ENCODE measurements around the gene MED14.

The MED14 gene

GRCh38 chrX:40720792-40721191, 14.6 kb downstream of the MED14 start:
- TF ChIP-seq SIN3A (IDR thresholded peaks at IDR 0.05; ENCODE audit: borderline replicate concordance, insufficient read depth, low read length): no peak
- no peak for TF ChIP-seq POLR2AphosphoS5 (IDR thresholded peaks at IDR 0.05; ENCODE audit: low read depth, low read length)
- no peak for TF ChIP-seq FOXP2 (optimal IDR thresholded peaks at IDR 0.05; ENCODE audit: borderline replicate concordance, extremely low read depth, extremely low read length, insufficient read depth)

- TF ChIP-seq POLR2AphosphoS5 (IDR thresholded peaks at IDR 0.05; ENCODE audit: low read depth, low read length): no peak
- TF ChIP-seq FOXP2 (optimal IDR thresholded peaks at IDR 0.05; ENCODE audit: borderline replicate concordance, extremely low read depth, extremely low read length, insufficient read depth): no peak
- no peak for TF ChIP-seq TAF1 (IDR thresholded peaks at IDR 0.05; ENCODE audit: borderline replicate concordance, insufficient read depth, low read length)
- TF ChIP-seq, protein P1, sequence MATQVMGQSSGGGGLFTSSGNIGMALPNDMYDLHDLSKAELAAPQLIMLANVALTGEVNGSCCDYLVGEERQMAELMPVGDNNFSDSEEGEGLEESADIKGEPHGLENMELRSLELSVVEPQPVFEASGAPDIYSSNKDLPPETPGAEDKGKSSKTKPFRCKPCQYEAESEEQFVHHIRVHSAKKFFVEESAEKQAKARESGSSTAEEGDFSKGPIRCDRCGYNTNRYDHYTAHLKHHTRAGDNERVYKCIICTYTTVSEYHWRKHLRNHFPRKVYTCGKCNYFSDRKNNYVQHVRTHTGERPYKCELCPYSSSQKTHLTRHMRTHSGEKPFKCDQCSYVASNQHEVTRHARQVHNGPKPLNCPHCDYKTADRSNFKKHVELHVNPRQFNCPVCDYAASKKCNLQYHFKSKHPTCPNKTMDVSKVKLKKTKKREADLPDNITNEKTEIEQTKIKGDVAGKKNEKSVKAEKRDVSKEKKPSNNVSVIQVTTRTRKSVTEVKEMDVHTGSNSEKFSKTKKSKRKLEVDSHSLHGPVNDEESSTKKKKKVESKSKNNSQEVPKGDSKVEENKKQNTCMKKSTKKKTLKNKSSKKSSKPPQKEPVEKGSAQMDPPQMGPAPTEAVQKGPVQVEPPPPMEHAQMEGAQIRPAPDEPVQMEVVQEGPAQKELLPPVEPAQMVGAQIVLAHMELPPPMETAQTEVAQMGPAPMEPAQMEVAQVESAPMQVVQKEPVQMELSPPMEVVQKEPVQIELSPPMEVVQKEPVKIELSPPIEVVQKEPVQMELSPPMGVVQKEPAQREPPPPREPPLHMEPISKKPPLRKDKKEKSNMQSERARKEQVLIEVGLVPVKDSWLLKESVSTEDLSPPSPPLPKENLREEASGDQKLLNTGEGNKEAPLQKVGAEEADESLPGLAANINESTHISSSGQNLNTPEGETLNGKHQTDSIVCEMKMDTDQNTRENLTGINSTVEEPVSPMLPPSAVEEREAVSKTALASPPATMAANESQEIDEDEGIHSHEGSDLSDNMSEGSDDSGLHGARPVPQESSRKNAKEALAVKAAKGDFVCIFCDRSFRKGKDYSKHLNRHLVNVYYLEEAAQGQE (IDR thresholded peaks at IDR 0.05; ENCODE audit: insufficient read depth in 1 of 2, low read depth in 2 of 2, low read length in 2 of 2): no peak
- TF ChIP-seq SIN3A (IDR thresholded peaks at IDR 0.05; ENCODE audit: borderline replicate concordance, insufficient read depth, low read length): no peak
Observed at GRCh38 chrX:40720339-40720738, 15.0 kb downstream of the MED14 start.

DNA sequence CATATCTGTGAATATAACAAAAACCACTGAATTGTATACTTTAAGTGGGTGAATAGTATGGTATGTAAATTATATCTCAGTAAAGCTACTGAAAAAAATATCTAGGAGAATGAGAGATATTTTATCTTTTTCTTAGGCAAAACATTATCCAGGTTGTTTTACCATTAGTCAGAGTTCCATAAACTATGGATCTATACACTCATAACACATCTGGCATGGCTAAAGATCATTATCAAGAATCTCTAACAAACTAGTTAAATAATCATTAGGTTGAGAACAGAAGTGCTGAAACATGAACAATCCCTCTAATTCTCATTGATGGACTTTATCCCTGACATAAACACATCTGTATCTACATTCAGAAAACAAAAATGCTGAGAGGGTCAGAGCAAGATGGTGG, 15.6 kb downstream of the MED14 start:
- TF ChIP-seq FOXP2 (optimal IDR thresholded peaks at IDR 0.05; ENCODE audit: borderline replicate concordance, extremely low read depth, extremely low read length, insufficient read depth) (no peak), POLR2AphosphoS5 (IDR thresholded peaks at IDR 0.05; ENCODE audit: low read depth, low read length) (no peak), TAF1 (IDR thresholded peaks at IDR 0.05; ENCODE audit: borderline replicate concordance, insufficient read depth, low read length) (no peak), SIN3A (IDR thresholded peaks at IDR 0.05; ENCODE audit: borderline replicate concordance, insufficient read depth, low read length) (no peak)
- TF ChIP-seq, protein P1 (IDR thresholded peaks at IDR 0.05; ENCODE audit: insufficient read depth in 1 of 2, low read depth in 2 of 2, low read length in 2 of 2): no peak

DNA sequence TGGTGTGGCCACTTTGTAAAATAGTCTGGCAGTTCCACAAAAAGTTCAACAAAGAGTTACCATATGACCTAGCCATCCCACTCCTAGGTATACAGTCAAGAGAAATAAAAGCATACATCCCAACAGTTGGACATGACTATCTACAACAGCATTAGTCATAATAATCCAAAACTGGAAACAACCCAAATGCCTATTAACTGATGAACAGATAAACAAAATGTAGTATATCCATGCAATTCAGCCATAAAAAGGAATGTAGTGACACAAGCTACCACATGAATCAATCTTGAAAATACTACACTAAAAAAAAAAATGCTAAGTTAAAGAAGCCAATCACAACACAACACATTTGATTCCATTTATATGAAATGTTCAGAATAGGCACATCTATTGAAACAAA, 16.1 kb downstream of the MED14 start:
- TF ChIP-seq SIN3A (IDR thresholded peaks at IDR 0.05; ENCODE audit: borderline replicate concordance, insufficient read depth, low read length) (no peak), TAF1 (IDR thresholded peaks at IDR 0.05; ENCODE audit: borderline replicate concordance, insufficient read depth, low read length) (no peak), FOXP2 (optimal IDR thresholded peaks at IDR 0.05; ENCODE audit: borderline replicate concordance, extremely low read depth, extremely low read length, insufficient read depth) (no peak), POLR2AphosphoS5 (IDR thresholded peaks at IDR 0.05; ENCODE audit: low read depth, low read length) (no peak)
- TF ChIP-seq, protein P1 (IDR thresholded peaks at IDR 0.05; ENCODE audit: insufficient read depth in 1 of 2, low read depth in 2 of 2, low read length in 2 of 2): no peak

GRCh38 chrX:40709395-40709794, 25.9 kb downstream of the MED14 start:
- TF ChIP-seq POLR2AphosphoS5 (IDR thresholded peaks at IDR 0.05; ENCODE audit: low read depth, low read length) (no peak), FOXP2 (optimal IDR thresholded peaks at IDR 0.05; ENCODE audit: borderline replicate concordance, extremely low read depth, extremely low read length, insufficient read depth) (no peak)

DNA sequence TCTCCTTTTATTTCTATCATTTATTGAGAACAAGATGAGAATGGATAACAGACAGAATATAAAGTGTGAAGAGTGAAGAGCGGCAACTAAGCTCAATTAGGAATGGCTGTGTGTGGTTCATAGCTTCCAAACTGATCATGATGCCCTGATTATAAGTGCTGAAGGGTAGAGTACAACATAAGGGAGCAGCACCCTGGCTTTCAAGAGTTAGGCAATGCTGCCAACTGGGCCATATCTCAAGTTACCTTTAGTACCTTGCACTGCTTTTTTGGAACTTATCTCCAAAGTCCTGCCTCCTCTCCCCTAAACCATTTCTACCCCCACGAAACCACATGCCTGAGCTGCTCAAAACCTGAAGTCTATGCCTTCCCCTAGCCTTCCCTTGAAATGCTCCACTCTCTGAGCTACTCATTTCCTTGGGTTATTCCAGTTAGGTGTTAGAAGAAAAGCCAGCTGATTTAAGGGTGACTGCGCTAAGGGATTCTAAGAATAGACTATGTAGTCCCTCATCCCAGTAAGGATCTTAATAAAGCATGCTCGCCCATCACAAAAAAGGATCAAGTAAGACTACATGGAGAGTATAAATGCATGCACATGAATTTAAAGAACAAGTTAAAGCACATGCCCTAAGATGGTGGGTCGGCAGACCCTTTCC, 29.6 kb downstream of the MED14 start:
- TF ChIP-seq, protein P1 (IDR thresholded peaks at IDR 0.05; ENCODE audit: insufficient read depth in 1 of 2, low read depth in 2 of 2, low read length in 2 of 2): no peak
- no peak for TF ChIP-seq POLR2AphosphoS5 (IDR thresholded peaks at IDR 0.05; ENCODE audit: low read depth, low read length)
- TF ChIP-seq TAF1 (IDR thresholded peaks at IDR 0.05; ENCODE audit: borderline replicate concordance, insufficient read depth, low read length): no peak
- TF ChIP-seq FOXP2 (optimal IDR thresholded peaks at IDR 0.05; ENCODE audit: borderline replicate concordance, extremely low read depth, extremely low read length, insufficient read depth): no peak
- TF ChIP-seq SIN3A (IDR thresholded peaks at IDR 0.05; ENCODE audit: borderline replicate concordance, insufficient read depth, low read length): no peak
